Effector memory CD4-positive, alpha-beta T cell (primary cell): ENCODE data around the gene ALDH5A1.
"Not testable (repeated sequence)": the region's sequence is repeated elsewhere in the genome, so short reads cannot be mapped to it uniquely, and the experiment has no call there.

Experiments
- DNase-seq, 3 donors: peaks; one replicate each; pipeline ENCODE4 v3.0.0-alpha.2; 2020
- H3K27ac ChIP-seq: 2 replicates; pipeline ENCODE4 v1.7.0; 2013; ENCODE audit warnings: mild to moderate bottlenecking, low read length, moderate library complexity; ENCODE audit not compliant: insufficient read depth, poor library complexity, severe bottlenecking
- H3K27me3 ChIP-seq: replicated peaks from 2 replicates; pipeline ENCODE4 v1.7.0; 2013; ENCODE audit warnings: mild to moderate bottlenecking, low read length; ENCODE audit not compliant: insufficient read depth, control insufficient read depth, poor library complexity, severe bottlenecking
- H3K36me3 ChIP-seq: 2 replicates; pipeline ENCODE4 v1.7.0; 2013; ENCODE audit warnings: mild to moderate bottlenecking, low read length, moderate library complexity; ENCODE audit not compliant: control insufficient read depth, insufficient read depth
- H3K4me1 ChIP-seq: 2 replicates; pipeline ENCODE4 v1.7.0; 2013; ENCODE audit warnings: low read length, mild to moderate bottlenecking; ENCODE audit not compliant: control insufficient read depth, insufficient read depth, poor library complexity, severe bottlenecking
- H3K4me3 ChIP-seq: 2 replicates; pipeline ENCODE4 v1.7.0; 2013; ENCODE audit warnings: low read length, low read depth, mild to moderate bottlenecking; ENCODE audit not compliant: insufficient read depth, poor library complexity, severe bottlenecking
- H3K9me3 ChIP-seq: 2 replicates; pipeline ENCODE4 v1.7.0; 2013; ENCODE audit warnings: mild to moderate bottlenecking, low read length, moderate library complexity; ENCODE audit not compliant: control insufficient read depth

ALDH5A1 gene

DNA sequence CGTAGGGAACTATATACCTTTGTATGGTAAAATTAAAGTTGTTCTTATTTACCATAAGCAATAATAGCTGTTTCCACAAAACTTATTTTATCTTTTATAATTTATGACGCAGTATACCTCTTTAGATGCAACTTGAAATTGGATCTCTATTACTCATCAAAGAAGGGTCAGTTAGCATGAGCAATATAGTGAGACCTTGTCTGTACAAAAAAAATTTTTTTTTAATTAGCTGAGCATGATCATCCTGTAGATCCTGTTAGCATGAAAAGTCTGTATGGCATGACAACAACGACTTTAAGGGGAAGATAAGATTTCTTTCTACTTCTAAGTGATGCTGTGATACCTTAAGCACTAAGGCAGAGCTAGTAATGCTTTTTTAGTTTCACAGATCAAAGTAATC is 5.9 kb downstream of the ALDH5A1 start:
- no peak for DNase-seq
- no peaks in the 10 kb centered on the region for H3K4me1 ChIP-seq

GRCh38 chr6:24501374-24501773 is 6.6 kb downstream of the ALDH5A1 start:
- DNase-seq = no peak
- H3K27ac ChIP-seq = no peak overlapping the region
- H3K4me1 ChIP-seq = no peaks in the 10 kb centered on the region
- H3K9me3 ChIP-seq = no peaks in the 10 kb centered on the region
- peaks cover 6% of the 10 kb centered on the region for H3K36me3 ChIP-seq
- no peaks in the 10 kb centered on the region for H3K27me3 ChIP-seq
- H3K4me3 ChIP-seq = no peak overlapping the region

More for the DNA sequence above, 5.9 kb downstream of the ALDH5A1 start:
- Histone ChIP-seq H3K4me3 (no peak overlapping the region), H3K9me3 (no peaks in the 10 kb centered on the region), H3K36me3 (peaks cover 6% of the 10 kb centered on the region), H3K27me3 (no peaks in the 10 kb centered on the region), H3K27ac (no peak overlapping the region)

GRCh38 chr6:24501914-24502313 is 7.1 kb downstream of the ALDH5A1 start:
- Histone ChIP-seq H3K36me3 (peaks cover 6% of the 10 kb centered on the region), H3K27ac (no peak overlapping the region), H3K9me3 (no peaks in the 10 kb centered on the region), H3K4me3 (no peak overlapping the region), H3K4me1 (no peaks in the 10 kb centered on the region), H3K27me3 (no peaks in the 10 kb centered on the region)
- no peak for DNase-seq

- Histone ChIP-seq H3K27ac (no peak overlapping the region), H3K4me3 (no peak overlapping the region), H3K36me3 (peaks cover 6% of the 10 kb centered on the region), H3K9me3 (no peaks in the 10 kb centered on the region), H3K27me3 (no peaks in the 10 kb centered on the region), H3K4me1 (no peaks in the 10 kb centered on the region)
- DNase-seq = no peak
These were observed 9.5 kb downstream of the ALDH5A1 start for GRCh38 chr6:24504287-24504648.

GRCh38 chr6:24504649-24505586 is 10.1 kb downstream of the ALDH5A1 start:
- H3K27ac ChIP-seq = no peak overlapping the region
- no peaks in the 10 kb centered on the region for H3K9me3 ChIP-seq
- DNase-seq = no peak
- H3K27me3 ChIP-seq = no peaks in the 10 kb centered on the region
- no peak overlapping the region for H3K4me3 ChIP-seq
- peaks cover 6% of the 10 kb centered on the region for H3K36me3 ChIP-seq
- H3K4me1 ChIP-seq = no peaks in the 10 kb centered on the region

DNA sequence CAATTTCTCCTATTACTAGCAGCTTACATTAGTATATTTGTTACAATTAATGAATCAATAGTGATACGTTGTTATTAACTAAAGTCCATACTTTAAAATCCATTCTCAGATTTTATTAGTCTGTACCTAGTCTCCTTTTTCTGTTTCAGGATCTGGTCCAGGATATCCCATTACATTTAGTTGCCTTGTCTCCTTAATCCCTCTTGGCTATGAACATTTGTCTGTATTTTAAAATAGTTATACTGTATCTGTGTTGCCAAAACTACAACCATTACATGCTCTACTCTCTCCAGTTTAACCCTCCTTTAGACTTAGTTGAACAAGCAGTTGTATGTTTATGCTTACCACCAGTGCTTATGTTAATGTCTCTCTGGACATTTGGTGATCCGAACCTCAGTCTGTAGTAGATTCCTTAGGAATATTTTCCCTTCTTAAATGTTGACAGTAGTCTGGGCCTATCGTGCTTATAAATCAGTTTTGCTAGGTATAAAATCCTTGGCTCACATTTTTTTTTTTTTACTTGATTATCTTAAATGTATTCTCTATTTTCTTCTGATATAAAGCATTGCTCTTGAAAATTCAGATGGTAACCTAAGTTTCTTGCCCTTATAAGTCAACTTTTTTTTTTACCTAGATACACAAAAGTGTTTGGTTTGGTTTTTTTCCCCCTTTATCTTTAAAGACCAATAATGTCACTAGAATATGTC is 12.2 kb downstream of the ALDH5A1 start:
- H3K4me3 ChIP-seq = no peak overlapping the region
- H3K27ac ChIP-seq = no peak overlapping the region
- H3K36me3 ChIP-seq = peaks cover 6% of the 10 kb centered on the region
- H3K9me3 ChIP-seq = no peaks in the 10 kb centered on the region
- H3K27me3 ChIP-seq = no peaks in the 10 kb centered on the region
- DNase-seq = no peak
- H3K4me1 ChIP-seq = no peaks in the 10 kb centered on the region

GRCh38 chr6:24511976-24512375 is 17.2 kb downstream of the ALDH5A1 start:
- not testable (repeated sequence) for H3K4me1 ChIP-seq, H3K36me3 ChIP-seq, DNase-seq, H3K27me3 ChIP-seq, H3K4me3 ChIP-seq, H3K9me3 ChIP-seq, H3K27ac ChIP-seq

DNA sequence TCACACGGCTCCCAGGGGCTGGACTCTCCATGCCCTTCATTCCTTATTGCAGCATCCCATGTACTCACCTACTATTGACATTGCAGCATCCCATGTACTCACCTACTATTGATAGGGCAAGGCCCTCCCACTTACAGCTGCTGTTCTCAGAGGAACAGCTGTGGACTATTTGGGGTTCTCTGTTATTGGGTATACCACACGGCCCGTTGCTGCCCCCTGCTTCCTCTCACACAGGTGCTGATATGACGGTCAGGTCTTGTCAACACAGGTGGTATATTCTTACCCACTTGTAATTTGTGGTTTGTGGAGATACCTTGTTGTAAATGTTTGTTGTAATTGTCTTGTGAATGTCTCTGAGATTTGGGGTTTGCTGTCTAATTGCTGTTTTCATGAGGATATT is 18.8 kb downstream of the ALDH5A1 start:
- Histone ChIP-seq H3K27me3 (no peaks in the 10 kb centered on the region), H3K36me3 (peaks cover 3% of the 10 kb centered on the region), H3K27ac (no peak overlapping the region), H3K4me1 (no peaks in the 10 kb centered on the region), H3K9me3 (no peaks in the 10 kb centered on the region), H3K4me3 (no peak overlapping the region)
- DNase-seq = no peak

DNA sequence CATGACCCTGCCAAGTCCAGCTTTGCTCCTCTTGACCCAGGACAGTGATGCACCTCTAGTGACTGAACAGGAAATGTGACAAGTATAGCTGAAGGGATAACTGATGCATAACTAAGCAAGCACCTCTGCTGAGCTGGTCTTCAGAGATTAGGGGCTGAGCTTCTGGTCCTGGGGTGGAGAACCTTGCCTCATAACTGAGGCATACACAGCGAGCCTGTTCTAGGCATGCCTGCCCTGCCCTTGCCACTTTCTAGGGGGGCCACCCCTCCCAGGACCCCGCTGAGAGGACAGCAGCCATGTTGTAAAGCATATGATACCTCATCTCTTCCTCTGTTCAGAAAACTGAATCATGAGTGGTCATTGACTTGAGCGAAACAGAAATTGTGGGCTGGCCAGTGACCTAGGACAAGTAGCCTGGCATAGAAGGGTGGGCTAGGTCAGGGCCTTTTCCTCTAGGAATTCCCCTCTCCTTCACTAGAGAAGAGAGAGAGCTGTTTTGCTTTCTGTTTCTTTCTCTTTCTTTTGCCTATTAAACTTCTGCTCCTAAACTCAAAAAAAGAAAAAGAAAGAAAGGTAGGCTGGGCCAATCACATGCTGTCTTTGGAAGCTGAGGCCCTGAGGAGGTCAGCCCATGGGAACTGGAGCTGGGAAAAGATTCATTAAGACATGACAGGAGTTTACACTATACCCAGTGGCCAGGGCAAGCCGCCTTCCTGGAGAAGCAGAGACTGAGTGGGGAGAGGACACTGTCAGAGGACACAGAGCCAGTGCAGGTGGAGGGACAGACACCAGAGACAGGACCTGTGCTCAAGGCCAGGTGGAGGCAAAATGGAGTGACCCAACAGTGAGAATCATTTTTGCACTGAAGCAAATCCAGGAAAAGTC is 23.1 kb downstream of the ALDH5A1 start:
- DNase-seq = no peak
- Histone ChIP-seq H3K4me3 (no peak overlapping the region), H3K36me3 (peaks cover 3% of the 10 kb centered on the region), H3K27ac (no peak overlapping the region), H3K9me3 (no peaks in the 10 kb centered on the region), H3K4me1 (no peaks in the 10 kb centered on the region), H3K27me3 (no peaks in the 10 kb centered on the region)
